ENCODE measurements around the gene EBF4. TPM values are rescaled to one million over a fixed set of nuclear protein-coding genes. Genes with fewer than 3 reads are reported as not detected.
"Not testable (repeated sequence)": the region's sequence is repeated elsewhere in the genome, so short reads cannot be mapped to it uniquely, and the experiment has no call there.

Gene EBF4
- total and polyA plus RNA-seq, 10 of the 15 experiments (the other 5 are each of a cell fraction or from before 2014, with no cell fraction given): 0.13 TPM; not detected in 9

DNA sequence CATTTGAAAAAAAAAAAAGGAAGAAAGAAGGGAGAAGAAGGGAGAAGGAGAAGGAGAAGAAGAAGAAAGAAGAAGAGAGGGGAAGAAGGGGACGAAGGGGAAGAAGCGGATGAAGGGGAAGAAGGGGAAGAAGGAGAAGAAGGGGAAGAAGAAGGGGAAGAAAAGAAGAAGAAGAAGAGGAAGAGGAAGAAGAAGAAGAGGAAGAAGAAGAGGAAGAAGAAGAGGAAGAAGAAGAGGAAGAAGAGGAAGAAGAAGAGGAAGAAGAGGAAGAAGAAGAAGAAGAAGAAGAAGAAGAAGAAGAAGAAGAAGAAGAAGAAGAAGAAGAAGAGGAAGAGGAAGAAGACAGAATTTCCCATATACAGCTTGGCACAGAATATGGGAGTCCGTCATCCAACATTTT, 10.5 kb upstream of the EBF4 start:
- WGBS (ENCODE audit: insufficient coverage, insufficient replicate concordance, low lambda C conversion rate, missing lambda C conversion rate): 17% methylated on average over 3 of the region's 3 CpGs
- H3K9ac ChIP-seq (ENCODE audit: control insufficient read depth, insufficient read depth, low read length); in situ Hi-C loops (cut with MboI); BruUV-seq (replicated peaks); SMC1A ChIA-PET (ENCODE audit: uncharacterized antibody, unreplicated experiment); CTCF ChIA-PET; H3K27me3 ChIP-seq (replicated peaks in 1 of 2; ENCODE audit: control insufficient read depth in 2 of 2, insufficient read depth in 2 of 2, low read length in 1 of 2); FAIRE-seq; POLR2A ChIA-PET; ATAC-seq; DNase-seq (ENCODE audit: low read depth, low spot score); RAD21 ChIA-PET (ENCODE audit: unreplicated experiment); H3K4me2 ChIP-seq (ENCODE audit: control insufficient read depth, insufficient read depth); H3K4me3 ChIP-seq; H3K4me1 ChIP-seq (ENCODE audit: control insufficient read depth, insufficient read depth, low read length); H3K9me3 ChIP-seq (replicated peaks; ENCODE audit: control insufficient read depth, insufficient read depth, low read length); H4K20me1 ChIP-seq (ENCODE audit: control insufficient read depth, insufficient read depth); H3K27ac ChIP-seq (ENCODE audit: control insufficient read depth, insufficient read depth); H3K36me3 ChIP-seq (ENCODE audit: control insufficient read depth in 2 of 2, insufficient read depth in 2 of 2, low read length in 1 of 2); H3K79me2 ChIP-seq (ENCODE audit: control insufficient read depth, insufficient read depth, low read length); H2AFZ ChIP-seq (ENCODE audit: control insufficient read depth, low read depth, low read length): not testable (repeated sequence)
- intact Hi-C loops (cut with micrococcal nuclease; ENCODE audit: unreplicated experiment): loop anchor here (10.0 kb wide), 1 partner anchor 63 kb away; no protein-coding TSS in a partner anchor

- H3K9me3 ChIP-seq (replicated peaks; ENCODE audit: control insufficient read depth, insufficient read depth, low read length); H3K79me2 ChIP-seq (ENCODE audit: control insufficient read depth, insufficient read depth, low read length); POLR2A ChIA-PET; H3K27me3 ChIP-seq (replicated peaks in 1 of 2; ENCODE audit: control insufficient read depth in 2 of 2, insufficient read depth in 2 of 2, low read length in 1 of 2); H3K36me3 ChIP-seq (ENCODE audit: control insufficient read depth in 2 of 2, insufficient read depth in 2 of 2, low read length in 1 of 2); H2AFZ ChIP-seq (ENCODE audit: control insufficient read depth, low read depth, low read length); H3K4me3 ChIP-seq; H3K27ac ChIP-seq (ENCODE audit: control insufficient read depth, insufficient read depth); H3K4me1 ChIP-seq (ENCODE audit: control insufficient read depth, insufficient read depth, low read length); H3K9ac ChIP-seq (ENCODE audit: control insufficient read depth, insufficient read depth, low read length); DNase-seq (ENCODE audit: low read depth, low spot score); ATAC-seq; H3K4me2 ChIP-seq (ENCODE audit: control insufficient read depth, insufficient read depth); BruUV-seq (replicated peaks); FAIRE-seq; in situ Hi-C loops (cut with MboI); H4K20me1 ChIP-seq (ENCODE audit: control insufficient read depth, insufficient read depth); SMC1A ChIA-PET (ENCODE audit: uncharacterized antibody, unreplicated experiment); RAD21 ChIA-PET (ENCODE audit: unreplicated experiment): not testable (repeated sequence)
- CTCF ChIA-PET: interaction anchor here (1.0 to 1.3 kb wide), 2 partner anchors 10 to 17 kb away, joined by 3 read pairs; no protein-coding TSS in a partner anchor
- 37% methylated on average over 3 of the region's 4 CpGs for WGBS (ENCODE audit: insufficient coverage, insufficient replicate concordance, low lambda C conversion rate, missing lambda C conversion rate)
- intact Hi-C loops (cut with micrococcal nuclease; ENCODE audit: unreplicated experiment): loop anchor here (10.0 kb wide), 1 partner anchor 60 kb away; no protein-coding TSS in a partner anchor
These were observed 7.8 kb upstream of the EBF4 start for GRCh38 chr20:2684817-2685216.

Data from GM12878 (cell line).